Measurements from ENCODE around the gene GPBAR1.
A peak's percentile ranks its signal among the peaks of the same experiment; 100 is the strongest.

The GPBAR1 gene

GRCh38 chr2:218245214-218245613, 15.6 kb upstream of the GPBAR1 start:
- no peaks in the 10 kb centered on the region for H3K9me3 ChIP-seq (ENCODE audit: control insufficient read depth, low read length)
- H3K4me3 ChIP-seq (ENCODE audit: low read length): no peak overlapping the region
- no peak for DNase-seq (ENCODE audit: low read depth)
- H3K36me3 ChIP-seq (ENCODE audit: control insufficient read depth, insufficient read depth, low read length, severe bottlenecking): peaks cover 97% of the 10 kb centered on the region
- no peaks in the 10 kb centered on the region for H3K27me3 ChIP-seq (replicated peaks; ENCODE audit: control insufficient read depth, insufficient read depth, low read length)
- no peak overlapping the region for H3K9ac ChIP-seq (ENCODE audit: low read length)
- no peaks in the 10 kb centered on the region for H3K4me1 ChIP-seq (ENCODE audit: control insufficient read depth, insufficient read depth, low read length)

GRCh38 chr2:218249691-218250090, 11.1 kb upstream of the GPBAR1 start:
- H3K9ac ChIP-seq (ENCODE audit: low read length): no peak overlapping the region
- no peaks in the 10 kb centered on the region for H3K9me3 ChIP-seq (ENCODE audit: control insufficient read depth, low read length)
- H3K4me3 ChIP-seq (ENCODE audit: low read length): no peak overlapping the region
- no peaks in the 10 kb centered on the region for H3K27me3 ChIP-seq (replicated peaks; ENCODE audit: control insufficient read depth, insufficient read depth, low read length)
- H3K36me3 ChIP-seq (ENCODE audit: control insufficient read depth, insufficient read depth, low read length, severe bottlenecking): peaks cover 100% of the 10 kb centered on the region
- H3K4me1 ChIP-seq (ENCODE audit: control insufficient read depth, insufficient read depth, low read length): peaks cover 12% of the 10 kb centered on the region
- no peak for DNase-seq (ENCODE audit: low read depth)

GRCh38 chr2:218252509-218253231, 8.1 kb upstream of the GPBAR1 start:
- Histone ChIP-seq H3K4me1 (ENCODE audit: control insufficient read depth, insufficient read depth, low read length) (peaks cover 20% of the 10 kb centered on the region), H3K9ac (ENCODE audit: low read length) (peak overlapping the region; percentile 7), H3K4me3 (ENCODE audit: low read length) (no peak overlapping the region), H3K9me3 (ENCODE audit: control insufficient read depth, low read length) (no peaks in the 10 kb centered on the region), H3K27me3 (replicated peaks; ENCODE audit: control insufficient read depth, insufficient read depth, low read length) (no peaks in the 10 kb centered on the region), H3K36me3 (ENCODE audit: control insufficient read depth, insufficient read depth, low read length, severe bottlenecking) (peaks cover 92% of the 10 kb centered on the region)
- DNase-seq (ENCODE audit: low read depth): no peak

GRCh38 chr2:218253232-218253625, 7.6 kb upstream of the GPBAR1 start:
- Histone ChIP-seq H3K4me3 (ENCODE audit: low read length) (no peak overlapping the region), H3K36me3 (ENCODE audit: control insufficient read depth, insufficient read depth, low read length, severe bottlenecking) (peaks cover 87% of the 10 kb centered on the region), H3K9ac (ENCODE audit: low read length) (peak overlapping the region; percentile 7), H3K4me1 (ENCODE audit: control insufficient read depth, insufficient read depth, low read length) (peaks cover 26% of the 10 kb centered on the region), H3K9me3 (ENCODE audit: control insufficient read depth, low read length) (no peaks in the 10 kb centered on the region), H3K27me3 (replicated peaks; ENCODE audit: control insufficient read depth, insufficient read depth, low read length) (no peaks in the 10 kb centered on the region)
- no peak for DNase-seq (ENCODE audit: low read depth)

GRCh38 chr2:218255446-218255845, 5.4 kb upstream of the GPBAR1 start:
- Histone ChIP-seq H3K9me3 (ENCODE audit: control insufficient read depth, low read length) (no peaks in the 10 kb centered on the region), H3K36me3 (ENCODE audit: control insufficient read depth, insufficient read depth, low read length, severe bottlenecking) (peaks cover 64% of the 10 kb centered on the region), H3K4me1 (ENCODE audit: control insufficient read depth, insufficient read depth, low read length) (peaks cover 48% of the 10 kb centered on the region), H3K4me3 (ENCODE audit: low read length) (no peak overlapping the region), H3K27me3 (replicated peaks; ENCODE audit: control insufficient read depth, insufficient read depth, low read length) (no peaks in the 10 kb centered on the region), H3K9ac (ENCODE audit: low read length) (no peak overlapping the region)
- DNase-seq (ENCODE audit: low read depth): no peak

- no peaks in the 10 kb centered on the region for H3K27me3 ChIP-seq (replicated peaks; ENCODE audit: control insufficient read depth, insufficient read depth, low read length)
- peaks cover 61% of the 10 kb centered on the region for H3K4me1 ChIP-seq (ENCODE audit: control insufficient read depth, insufficient read depth, low read length)
- H3K36me3 ChIP-seq (ENCODE audit: control insufficient read depth, insufficient read depth, low read length, severe bottlenecking): peaks cover 51% of the 10 kb centered on the region
- no peaks in the 10 kb centered on the region for H3K9me3 ChIP-seq (ENCODE audit: control insufficient read depth, low read length)
- H3K4me3 ChIP-seq (ENCODE audit: low read length): no peak overlapping the region
- no peak for DNase-seq (ENCODE audit: low read depth)
- no peak overlapping the region for H3K9ac ChIP-seq (ENCODE audit: low read length)
Observed at GRCh38 chr2:218256612-218257350, 4.0 kb upstream of the GPBAR1 start.

- peak; percentile 48 for DNase-seq (ENCODE audit: low read depth)
- peaks cover 62% of the 10 kb centered on the region for H3K4me1 ChIP-seq (ENCODE audit: control insufficient read depth, insufficient read depth, low read length)
- H3K4me3 ChIP-seq (ENCODE audit: low read length): no peak overlapping the region
- H3K9ac ChIP-seq (ENCODE audit: low read length): no peak overlapping the region
- H3K27me3 ChIP-seq (replicated peaks; ENCODE audit: control insufficient read depth, insufficient read depth, low read length): no peaks in the 10 kb centered on the region
- H3K9me3 ChIP-seq (ENCODE audit: control insufficient read depth, low read length): no peaks in the 10 kb centered on the region
- H3K36me3 ChIP-seq (ENCODE audit: control insufficient read depth, insufficient read depth, low read length, severe bottlenecking): peaks cover 44% of the 10 kb centered on the region
Observed at GRCh38 chr2:218257390-218257981, 3.3 kb upstream of the GPBAR1 start.

GRCh38 chr2:218259099-218259961, 1.5 kb upstream of the GPBAR1 start:
- H3K4me3 ChIP-seq (ENCODE audit: low read length): peak overlapping the region; percentile 43
- H3K27me3 ChIP-seq (replicated peaks; ENCODE audit: control insufficient read depth, insufficient read depth, low read length): no peaks in the 10 kb centered on the region
- peaks cover 61% of the 10 kb centered on the region for H3K4me1 ChIP-seq (ENCODE audit: control insufficient read depth, insufficient read depth, low read length)
- H3K36me3 ChIP-seq (ENCODE audit: control insufficient read depth, insufficient read depth, low read length, severe bottlenecking): peaks cover 39% of the 10 kb centered on the region
- peak; percentile 64 for DNase-seq (ENCODE audit: low read depth)
- H3K9ac ChIP-seq (ENCODE audit: low read length): peak overlapping the region; percentile 80
- H3K9me3 ChIP-seq (ENCODE audit: control insufficient read depth, low read length): no peaks in the 10 kb centered on the region

- no peak for DNase-seq (ENCODE audit: low read depth)
- peaks cover 61% of the 10 kb centered on the region for H3K4me1 ChIP-seq (ENCODE audit: control insufficient read depth, insufficient read depth, low read length)
- H3K9ac ChIP-seq (ENCODE audit: low read length): peak overlapping the region; percentile 80
- H3K4me3 ChIP-seq (ENCODE audit: low read length): peak overlapping the region; percentile 43
- H3K9me3 ChIP-seq (ENCODE audit: control insufficient read depth, low read length): no peaks in the 10 kb centered on the region
- peaks cover 39% of the 10 kb centered on the region for H3K36me3 ChIP-seq (ENCODE audit: control insufficient read depth, insufficient read depth, low read length, severe bottlenecking)
- no peaks in the 10 kb centered on the region for H3K27me3 ChIP-seq (replicated peaks; ENCODE audit: control insufficient read depth, insufficient read depth, low read length)
Observed at GRCh38 chr2:218260166-218260565, 649 bp upstream of the GPBAR1 start.

- H3K9me3 ChIP-seq (ENCODE audit: control insufficient read depth, low read length): no peaks in the 10 kb centered on the region
- no peak for DNase-seq (ENCODE audit: low read depth)
- no peaks in the 10 kb centered on the region for H3K27me3 ChIP-seq (replicated peaks; ENCODE audit: control insufficient read depth, insufficient read depth, low read length)
- H3K36me3 ChIP-seq (ENCODE audit: control insufficient read depth, insufficient read depth, low read length, severe bottlenecking): peaks cover 41% of the 10 kb centered on the region
- peaks cover 58% of the 10 kb centered on the region for H3K4me1 ChIP-seq (ENCODE audit: control insufficient read depth, insufficient read depth, low read length)
- H3K9ac ChIP-seq (ENCODE audit: low read length): peak overlapping the region; percentile 71
- H3K4me3 ChIP-seq (ENCODE audit: low read length): peak overlapping the region; percentile 55
Observed at GRCh38 chr2:218261423-218262236, 815 bp downstream of the GPBAR1 start.

Measured in adipocyte (in vitro differentiated cells).